ENCODE data around the gene SDK1.

Gene SDK1

DNA sequence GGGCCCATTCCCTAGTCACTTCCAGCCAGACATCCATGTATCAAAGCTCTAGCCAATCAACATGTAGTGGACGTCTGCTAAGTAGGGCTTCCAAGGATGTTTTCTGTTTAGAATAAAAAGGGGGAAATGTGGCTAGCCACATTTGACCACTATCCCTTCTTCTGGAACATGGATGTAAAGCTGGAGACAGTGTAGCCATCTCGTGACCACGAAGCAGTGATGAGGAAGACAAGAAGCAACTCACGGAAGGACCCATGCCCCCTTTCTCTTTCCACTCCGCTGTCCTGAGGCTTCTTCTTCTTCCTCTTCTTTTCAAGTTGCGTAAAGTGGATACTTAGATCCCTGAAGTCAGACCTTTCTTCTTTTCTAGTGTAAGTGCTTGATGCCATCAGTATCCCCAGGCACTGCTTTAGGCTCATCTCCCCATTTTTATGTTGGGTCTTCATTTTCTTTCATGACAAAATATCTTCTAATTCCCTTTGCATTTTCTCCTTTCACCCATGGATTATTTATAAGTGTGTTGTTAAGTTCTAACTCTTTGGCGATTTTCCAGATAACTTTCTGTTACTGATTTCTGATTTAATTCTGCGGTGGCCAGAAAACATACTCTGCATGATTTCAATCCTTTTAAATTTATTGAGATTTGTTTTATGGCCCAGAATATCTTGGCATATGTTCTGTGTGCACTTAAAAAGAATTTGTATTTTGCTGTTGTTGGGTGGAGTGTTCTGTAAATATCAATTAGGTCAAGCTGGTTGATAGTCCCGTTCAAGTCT lies 594.5 kb downstream of the SDK1 start:
- no peak for DNase-seq

DNA sequence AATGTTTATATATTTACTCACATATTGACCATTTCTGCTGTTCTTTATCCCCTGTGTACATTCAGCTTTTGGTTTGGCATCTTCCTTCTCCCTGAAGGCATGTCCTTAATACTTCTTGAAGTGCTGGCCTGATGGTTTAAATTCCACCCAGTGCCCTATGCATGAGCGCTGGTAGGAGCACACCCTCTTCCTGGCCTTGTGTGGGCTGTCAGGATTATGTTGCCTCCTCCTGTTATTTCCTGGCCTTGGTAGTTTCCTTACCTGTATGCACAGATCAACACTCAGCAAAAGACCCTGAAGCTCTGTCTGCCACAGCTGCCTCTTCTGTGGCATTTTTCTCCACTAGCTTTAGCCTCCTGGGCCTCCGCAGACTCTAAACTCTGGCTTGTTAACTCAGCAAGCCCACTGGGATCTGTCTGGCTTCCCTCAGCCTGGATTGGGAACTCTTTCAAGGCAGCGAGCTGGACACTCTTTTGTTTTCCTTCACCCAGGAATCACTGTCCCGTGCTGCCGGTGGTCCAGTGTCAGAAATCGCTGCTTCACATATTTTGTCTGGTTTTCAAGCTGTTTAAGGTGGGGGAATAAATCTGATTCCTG lies 595.2 kb downstream of the SDK1 start:
- no peak for DNase-seq

GRCh38 chr7:3897430-3898372 lies 596.6 kb downstream of the SDK1 start:
- no peak for DNase-seq

GRCh38 chr7:3899559-3899991 lies 598.5 kb downstream of the SDK1 start:
- DNase-seq: no peak

DNA sequence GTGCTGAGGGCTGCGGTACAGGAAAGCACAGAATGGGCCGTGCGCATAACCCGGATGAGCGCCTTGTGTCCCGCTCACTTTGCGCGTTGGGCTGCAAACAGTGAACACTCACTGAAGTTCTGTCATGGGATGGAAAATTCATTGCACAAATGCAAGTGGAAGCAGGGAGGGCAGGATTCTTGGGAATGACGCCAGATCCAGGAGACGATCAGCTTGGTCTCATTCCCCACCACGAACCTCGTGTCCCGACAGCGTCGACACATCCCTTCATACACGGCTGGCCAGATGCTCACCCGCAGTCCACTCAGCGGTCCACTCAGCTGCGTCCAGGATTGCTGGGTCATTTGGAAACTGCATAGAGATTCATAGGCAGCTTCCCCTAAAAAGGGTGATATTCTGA lies 607.1 kb downstream of the SDK1 start:
- no peak for DNase-seq

DNA sequence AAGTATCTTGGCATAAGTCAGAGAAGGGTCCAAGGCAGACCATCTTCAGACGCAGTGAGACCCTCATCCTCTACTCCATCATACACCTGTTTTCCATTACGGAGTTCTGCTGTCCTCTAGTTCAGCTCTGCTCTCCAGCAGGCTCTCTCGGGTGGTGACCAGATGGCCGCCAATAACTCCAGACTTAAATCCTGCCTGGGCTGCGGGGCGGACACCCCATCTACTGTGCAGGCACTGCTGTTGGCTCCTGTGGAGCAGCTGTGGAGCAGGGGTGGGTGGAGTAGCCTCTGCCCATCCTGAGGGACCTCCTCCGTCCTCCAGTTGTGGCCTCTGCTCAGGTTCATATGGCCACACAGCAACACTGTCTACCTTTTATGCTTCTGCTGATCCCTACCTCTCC lies 608.1 kb downstream of the SDK1 start:
- no peak for DNase-seq

DNA sequence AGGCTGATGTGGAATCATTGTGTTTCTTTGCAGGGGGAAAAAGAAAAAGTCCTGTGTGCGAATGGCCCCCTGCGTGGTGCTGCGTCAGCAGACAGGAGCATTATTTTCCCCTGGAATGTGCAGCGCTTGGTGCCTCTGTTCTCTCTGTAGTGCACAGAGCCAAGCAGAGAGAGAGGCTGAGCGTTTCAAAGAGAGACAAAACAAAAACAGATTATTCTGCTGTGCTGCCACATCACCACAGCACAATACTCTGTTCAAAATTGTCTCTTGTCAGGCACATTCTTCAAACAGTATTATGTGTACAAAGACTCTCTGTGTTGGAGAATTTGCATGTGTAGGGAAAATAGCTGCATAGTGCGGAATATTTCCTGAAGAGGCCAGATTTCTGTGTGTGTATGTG lies 609.0 kb downstream of the SDK1 start:
- DNase-seq: no peak

DNA sequence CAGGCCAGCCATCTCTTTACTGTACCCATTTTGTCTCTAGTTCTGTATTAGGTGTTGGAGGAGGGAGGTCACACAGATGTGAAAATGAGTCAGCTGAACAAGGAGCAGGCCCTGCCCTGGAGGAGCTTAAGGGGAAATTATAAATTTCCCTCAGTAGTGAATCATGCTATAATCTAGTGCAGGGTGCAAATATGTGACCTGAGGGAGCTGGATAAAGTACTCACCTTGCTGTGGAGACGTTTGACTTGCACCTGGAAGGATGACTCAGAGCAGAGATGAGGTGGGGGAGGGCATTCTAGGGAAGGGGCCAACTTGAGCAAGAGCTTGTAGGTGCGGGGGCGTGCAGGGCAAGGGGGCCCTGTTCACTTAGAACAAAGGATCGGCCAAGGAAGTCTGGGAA lies 610.6 kb downstream of the SDK1 start:
- no peak for DNase-seq

DNA sequence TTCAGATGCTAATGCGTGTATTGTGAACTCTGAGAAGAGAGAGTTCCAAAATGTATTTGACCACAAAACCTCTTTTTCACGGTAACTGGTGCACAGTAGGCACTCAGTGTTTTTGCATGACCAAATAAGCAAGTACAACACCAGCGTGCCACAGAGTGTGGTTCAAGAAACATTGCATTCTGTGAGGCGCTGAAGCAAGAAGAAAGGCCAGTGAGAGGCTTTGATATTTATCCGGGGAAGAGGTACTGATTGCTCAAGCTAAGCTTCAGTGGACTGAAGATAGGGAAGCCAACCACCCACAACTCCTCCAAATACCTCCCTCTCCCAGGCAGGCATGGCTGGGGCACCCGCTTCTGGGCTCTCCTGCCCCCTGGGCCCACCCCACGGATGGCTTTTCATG lies 611.2 kb downstream of the SDK1 start:
- DNase-seq: no peak

GRCh38 chr7:3914051-3914775 lies 613.2 kb downstream of the SDK1 start:
- DNase-seq: no peak

GRCh38 chr7:3915337-3915878 lies 614.4 kb downstream of the SDK1 start:
- DNase-seq: no peak

DNA sequence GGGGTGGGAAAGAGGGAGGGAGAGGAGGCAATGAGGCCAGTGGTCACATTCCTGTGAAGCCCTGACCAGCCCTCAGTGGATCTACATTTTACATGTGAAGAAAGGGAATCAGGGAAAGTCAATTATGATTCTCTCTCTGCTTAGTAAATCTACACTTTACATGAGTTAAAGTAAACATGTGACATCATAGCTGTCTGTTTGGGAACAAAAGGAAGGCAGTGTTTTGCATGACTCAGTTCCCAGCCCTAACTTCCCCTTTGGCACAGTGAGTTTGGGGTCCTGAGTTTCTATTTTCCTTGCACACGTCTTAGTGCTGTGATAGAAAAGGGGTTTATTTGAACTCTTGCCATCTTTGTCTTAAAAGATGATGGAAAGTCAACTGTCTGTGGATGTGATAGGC lies 615.1 kb downstream of the SDK1 start:
- no peak for DNase-seq

GRCh38 chr7:3917436-3917835 lies 616.4 kb downstream of the SDK1 start:
- DNase-seq: no peak

GRCh38 chr7:3918576-3918975 lies 617.5 kb downstream of the SDK1 start:
- DNase-seq: no peak

DNA sequence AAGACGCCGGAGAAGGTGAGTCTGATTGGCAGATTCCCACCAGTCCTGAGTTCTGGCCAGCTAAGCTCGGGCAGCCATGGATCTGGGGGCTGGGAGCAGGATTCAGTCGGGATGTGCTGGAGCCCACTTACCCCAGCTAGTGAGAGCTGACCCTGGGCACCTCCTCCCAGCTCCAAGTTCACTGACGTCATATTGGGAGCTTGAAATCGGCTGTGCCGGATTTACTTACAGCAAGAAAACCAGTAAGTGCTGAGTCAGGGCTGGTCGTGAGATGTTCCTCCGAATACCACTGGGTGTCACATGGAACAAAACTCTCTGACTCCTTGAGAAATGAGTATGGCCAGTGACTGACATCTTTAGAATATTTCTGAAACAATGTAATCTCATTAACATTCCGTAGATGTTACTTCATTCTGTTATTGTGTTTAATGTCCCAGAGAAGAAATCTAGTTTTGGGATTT lies 621.2 kb downstream of the SDK1 start:
- DNase-seq: no peak

- DNase-seq: no peak
Measured at GRCh38 chr7:3923307-3923918, 622.4 kb downstream of the SDK1 start.

- no peak for DNase-seq
Measured at GRCh38 chr7:3924277-3924676, 623.2 kb downstream of the SDK1 start.

- DNase-seq: no peak
Measured at GRCh38 chr7:3927446-3928110, 626.5 kb downstream of the SDK1 start.

- DNase-seq: no peak
Measured at GRCh38 chr7:3928727-3929515, 627.9 kb downstream of the SDK1 start.

DNA sequence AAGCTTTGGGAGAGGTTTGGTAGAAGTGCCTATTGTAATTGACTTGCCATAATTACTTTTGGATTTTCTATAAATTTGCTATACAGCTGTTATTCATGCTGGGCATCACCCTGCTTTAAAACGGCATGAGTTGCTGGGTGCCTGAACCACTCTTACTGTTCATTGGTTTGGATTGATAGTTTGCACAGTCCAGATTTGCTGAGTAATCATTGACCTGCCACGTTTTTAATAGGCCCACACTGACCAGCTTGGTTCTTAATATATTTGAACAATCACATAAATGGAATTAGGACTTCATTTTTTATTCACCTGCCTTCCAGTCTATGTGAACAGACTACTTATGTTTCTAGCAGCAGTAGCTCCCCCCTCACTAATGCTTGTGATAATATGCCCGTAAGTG lies 630.8 kb downstream of the SDK1 start:
- no peak for DNase-seq

GRCh38 chr7:3937146-3937545 lies 636.1 kb downstream of the SDK1 start:
- DNase-seq: no peak

Measured in NCI-H2107 (cell line).